SK-N-SH (cell line): ENCODE results near the gene TTC17. TPM values are rescaled to one million over a fixed set of nuclear protein-coding genes. Genes with fewer than 3 reads are reported as not detected.

Experiments used
- CTCF ChIA-PET: fragments of 300-600, 350-600 bp; formaldehyde crosslinking; extraction: SDS; loops from one replicate; lab custom pipeline; 2021; lab: Yijun Ruan, JAX
- POLR2A ChIA-PET: fragments of 350-600 bp; sonication (Branson Sonifier 250); formaldehyde crosslinking; extraction: SDS; loops from one replicate; lab custom pipeline; 2020; ENCODE audit warnings: antibody characterized with exemption, inconsistent platforms; lab: Yijun Ruan, JAX
- DNase-seq: peaks from one replicate; pipeline ENCODE4 v3.0.0; 2012
- H2AFZ ChIP-seq: fragments of 200-600 bp; sonication (generic); 2 replicates; pipeline ENCODE4 v1.8.1; 2016; ENCODE audit warnings: antibody characterized with exemption, mild to moderate bottlenecking, low read depth
- H3F3A ChIP-seq: fragments of 200-600 bp; sonication (generic); replicated peaks from 2 replicates; pipeline ENCODE3; 2016; ENCODE audit warnings: antibody characterized with exemption, mild to moderate bottlenecking; ENCODE audit not compliant: insufficient read depth
- H3K27ac ChIP-seq, 2 experiments: fragments of 200-500 bp in 1 of 2; fragments of 200-600 bp in 1 of 2; sonication (Bioruptor generic) in 1 of 2; sonication (generic), shearing (Covaris generic) in 1 of 2; 2 replicates each; pipeline versions ENCODE4 v1.5.1 to v1.6.1; 2014 to 2016; ENCODE audit warnings: low read depth in 2 of 2, inconsistent platforms in 1 of 2, low read length in 1 of 2, mild to moderate bottlenecking in 1 of 2, mixed read lengths in 1 of 2
- H3K27me3 ChIP-seq: fragments of 200-600 bp; sonication (generic), shearing (Covaris generic); 2 replicates; pipeline ENCODE4 v1.6.1; 2016; ENCODE audit warnings: mixed run types; ENCODE audit not compliant: insufficient read depth
- H3K36me3 ChIP-seq, 2 experiments: fragments of 200-500 bp in 1 of 2; fragments of 200-600 bp in 1 of 2; sonication (Bioruptor generic) in 1 of 2; sonication (generic) in 1 of 2; replicated peaks in 1 of 2; 2 replicates each; pipeline versions ENCODE3 to v1.5.1; 2014 to 2016; ENCODE audit warnings: low read length in 1 of 2, mild to moderate bottlenecking in 1 of 2; ENCODE audit not compliant: insufficient read depth in 2 of 2, control insufficient read depth in 1 of 2
- H3K4me1 ChIP-seq, 2 experiments: fragments of 200-500 bp in 1 of 2; fragments of 200-600 bp in 1 of 2; sonication (Bioruptor generic) in 1 of 2; sonication (generic), shearing (Covaris generic) in 1 of 2; 2 replicates each; pipeline versions ENCODE4 v1.5.1 to v1.6.1; 2014 to 2016; ENCODE audit warnings: low read depth in 1 of 2, low read length in 1 of 2, mixed run types in 1 of 2; ENCODE audit not compliant: insufficient read depth in 2 of 2, control insufficient read depth in 1 of 2
- H3K4me2 ChIP-seq: fragments of 200-600 bp; sonication (generic), shearing (Covaris generic); 2 replicates; pipeline ENCODE4 v1.6.1; 2017; ENCODE audit warnings: mixed run types
- H3K4me3 ChIP-seq, 2 experiments: fragments of 200-500 bp in 1 of 2; fragments of 200-600 bp in 1 of 2; sonication (Bioruptor generic) in 1 of 2; sonication (generic), shearing (Covaris generic) in 1 of 2; 2 replicates each; pipeline versions ENCODE4 v1.5.1 to v1.8.1; 2014 to 2016; ENCODE audit warnings: low read depth in 2 of 2, inconsistent platforms in 1 of 2, low read length in 1 of 2, mild to moderate bottlenecking in 1 of 2, mixed read lengths in 1 of 2, moderate library complexity in 1 of 2
- H3K79me2 ChIP-seq: fragments of 200-600 bp; sonication (generic); 2 replicates; pipeline ENCODE4 v1.8.1; 2017; ENCODE audit warnings: mild to moderate bottlenecking; ENCODE audit not compliant: insufficient read depth
- H3K9ac ChIP-seq: fragments of 200-600 bp; sonication (generic); 2 replicates; pipeline ENCODE4 v1.6.1; 2017; ENCODE audit warnings: mixed run types
- H3K9me2 ChIP-seq: fragments of 200-600 bp; sonication (generic); 2 replicates; pipeline ENCODE4 v1.6.1; 2017; ENCODE audit warnings: mixed run types
- H3K9me3 ChIP-seq: fragments of 200-600 bp; sonication (generic); 2 replicates; pipeline ENCODE4 v1.6.1; 2017; ENCODE audit warnings: mixed run types, mild to moderate bottlenecking, moderate library complexity
- H4K20me1 ChIP-seq: fragments of 200-600 bp; sonication (generic); 2 replicates; pipeline ENCODE4 v1.6.1; 2017; ENCODE audit warnings: mild to moderate bottlenecking, mixed run types; ENCODE audit not compliant: insufficient read depth
- CHD2 ChIP-seq: fragments of 150-350 bp; IDR thresholded peaks from 2 replicates; pipeline ENCODE4 v1.6.1; 2018; ENCODE audit warnings: low read length; ENCODE audit not compliant: partially characterized antibody
- EP300 ChIP-seq, 2 experiments: IDR thresholded peaks; 2 replicates each; pipeline versions ENCODE4 v1.4.0 to v1.6.1; 2012; ENCODE audit warnings: borderline replicate concordance in 1 of 2, low read depth in 1 of 2, low read length in 1 of 2
- EZH2phosphoT487 ChIP-seq: fragments of 200-600 bp; sonication (generic); IDR thresholded peaks from 2 replicates; pipeline ENCODE4 v1.6.1; 2017; ENCODE audit warnings: low read depth, mixed run types, mild to moderate bottlenecking, antibody characterized with exemption, moderate library complexity, borderline replicate concordance
- FOXJ3 ChIP-seq: sonication (generic); formaldehyde crosslinking; IDR thresholded peaks from 2 replicates; pipeline ENCODE4 v1.5.1; 2020; ENCODE audit warnings: mild to moderate bottlenecking, missing genetic modification reagents
- FOXM1 ChIP-seq: IDR thresholded peaks from 2 replicates; pipeline ENCODE4 v1.4.0; 2012; ENCODE audit warnings: low read depth, mild to moderate bottlenecking
- JUND ChIP-seq: IDR thresholded peaks from 2 replicates; pipeline ENCODE4 v1.4.0; 2012
- NRF1 ChIP-seq: IDR thresholded peaks from 2 replicates; pipeline ENCODE4 v1.6.1; 2012; ENCODE audit warnings: low read depth, mild to moderate bottlenecking, low read length
- POLR2AphosphoS5 ChIP-seq: IDR thresholded peaks from 2 replicates; pipeline ENCODE4 v1.6.1; 2012; ENCODE audit warnings: low read depth, low read length
- RCOR1 ChIP-seq: fragments of 150-350 bp; IDR thresholded peaks from 2 replicates; pipeline ENCODE4 v1.6.1; 2017; ENCODE audit warnings: antibody characterized with exemption, low read length
- RFX5 ChIP-seq: IDR thresholded peaks from 2 replicates; pipeline ENCODE4 v1.6.1; 2012; ENCODE audit warnings: mild to moderate bottlenecking, improper control_type of control experiment, low read length
- TAF1 ChIP-seq: IDR thresholded peaks from 2 replicates; pipeline ENCODE4 v1.6.1; 2012; ENCODE audit warnings: low read depth, mild to moderate bottlenecking, low read length, moderate library complexity, borderline replicate concordance
- TEAD4 ChIP-seq: IDR thresholded peaks from 2 replicates; pipeline ENCODE4 v1.4.0; 2012; ENCODE audit warnings: mild to moderate bottlenecking, borderline replicate concordance; ENCODE audit not compliant: insufficient read depth
- WGBS: methylation state at CpG from one replicate; pipeline ENCODE4 v1.1.6; 2017; ENCODE audit warnings: low lambda C conversion rate; 5-methylcytosine and 5-hydroxymethylcytosine counted together
- polyA plus RNA-seq, 3 experiments: library from polyadenylated mRNA; depleted of rRNA; stranded (reverse); fragments of >200 nt; gene quantifications; 2 replicates each; pipeline ENCODE4 v1.2.3, GENCODE V29; 2012
- TF ChIP-seq, protein P1 (sequence below): fragments of 200-600 bp; sonication (generic); IDR thresholded peaks from 2 replicates; pipeline ENCODE4 v1.6.1; 2017; ENCODE audit warnings: antibody characterized with exemption, mild to moderate bottlenecking, moderate library complexity
- TF ChIP-seq, protein P2 (sequence below): IDR thresholded peaks from 2 replicates; pipeline ENCODE4 v1.6.1; 2012; ENCODE audit warnings: mild to moderate bottlenecking, low read depth, low read length, moderate library complexity
- TF ChIP-seq, protein P3 (sequence below): fragments of 150-350 bp; IDR thresholded peaks from 2 replicates; pipeline ENCODE4 v1.6.1; 2017; ENCODE audit warnings: antibody characterized with exemption, low read length, low read depth, borderline replicate concordance

Gene TTC17
- polyA plus RNA-seq, 1 of the 3 experiments (the other 2 are of a cell fraction): 66.0 TPM

DNA sequence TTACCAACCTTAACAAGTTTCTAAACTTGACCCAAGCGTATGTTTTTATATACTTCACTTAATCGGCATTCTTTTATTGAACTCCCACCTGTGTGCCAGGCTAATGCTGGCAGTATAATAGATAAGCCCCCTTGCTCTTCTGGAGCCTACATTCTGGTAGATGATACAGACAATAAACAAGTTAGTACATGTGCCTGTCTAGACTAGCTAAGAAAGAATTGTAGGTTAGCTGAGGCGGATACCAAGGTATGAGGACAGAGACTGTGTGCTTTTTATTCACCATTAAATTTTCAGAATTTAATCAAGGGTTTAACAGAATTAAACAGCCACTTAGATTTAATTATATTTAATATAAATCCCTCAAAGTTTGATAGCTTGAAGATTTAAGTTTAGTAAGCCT is 45.7 kb downstream of the TTC17 start:
- H3K79me2 ChIP-seq: no peaks in the 10 kb centered on the region
- no peak for TF ChIP-seq CHD2
- no peak for TF ChIP-seq EP300 (IDR thresholded peaks at IDR 0.05; ENCODE audit: borderline replicate concordance in 1 of 2, low read depth in 1 of 2, low read length in 1 of 2)
- TF ChIP-seq, protein P1, sequence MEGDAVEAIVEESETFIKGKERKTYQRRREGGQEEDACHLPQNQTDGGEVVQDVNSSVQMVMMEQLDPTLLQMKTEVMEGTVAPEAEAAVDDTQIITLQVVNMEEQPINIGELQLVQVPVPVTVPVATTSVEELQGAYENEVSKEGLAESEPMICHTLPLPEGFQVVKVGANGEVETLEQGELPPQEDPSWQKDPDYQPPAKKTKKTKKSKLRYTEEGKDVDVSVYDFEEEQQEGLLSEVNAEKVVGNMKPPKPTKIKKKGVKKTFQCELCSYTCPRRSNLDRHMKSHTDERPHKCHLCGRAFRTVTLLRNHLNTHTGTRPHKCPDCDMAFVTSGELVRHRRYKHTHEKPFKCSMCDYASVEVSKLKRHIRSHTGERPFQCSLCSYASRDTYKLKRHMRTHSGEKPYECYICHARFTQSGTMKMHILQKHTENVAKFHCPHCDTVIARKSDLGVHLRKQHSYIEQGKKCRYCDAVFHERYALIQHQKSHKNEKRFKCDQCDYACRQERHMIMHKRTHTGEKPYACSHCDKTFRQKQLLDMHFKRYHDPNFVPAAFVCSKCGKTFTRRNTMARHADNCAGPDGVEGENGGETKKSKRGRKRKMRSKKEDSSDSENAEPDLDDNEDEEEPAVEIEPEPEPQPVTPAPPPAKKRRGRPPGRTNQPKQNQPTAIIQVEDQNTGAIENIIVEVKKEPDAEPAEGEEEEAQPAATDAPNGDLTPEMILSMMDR: no peak
- no peak for TF ChIP-seq RFX5
- no peak for TF ChIP-seq POLR2AphosphoS5
- no peak for TF ChIP-seq FOXJ3
- no peak for TF ChIP-seq RCOR1
- no peak for TF ChIP-seq TAF1
- TF ChIP-seq EZH2phosphoT487: no peak
- TF ChIP-seq TEAD4: no peak
- TF ChIP-seq, protein P2, sequence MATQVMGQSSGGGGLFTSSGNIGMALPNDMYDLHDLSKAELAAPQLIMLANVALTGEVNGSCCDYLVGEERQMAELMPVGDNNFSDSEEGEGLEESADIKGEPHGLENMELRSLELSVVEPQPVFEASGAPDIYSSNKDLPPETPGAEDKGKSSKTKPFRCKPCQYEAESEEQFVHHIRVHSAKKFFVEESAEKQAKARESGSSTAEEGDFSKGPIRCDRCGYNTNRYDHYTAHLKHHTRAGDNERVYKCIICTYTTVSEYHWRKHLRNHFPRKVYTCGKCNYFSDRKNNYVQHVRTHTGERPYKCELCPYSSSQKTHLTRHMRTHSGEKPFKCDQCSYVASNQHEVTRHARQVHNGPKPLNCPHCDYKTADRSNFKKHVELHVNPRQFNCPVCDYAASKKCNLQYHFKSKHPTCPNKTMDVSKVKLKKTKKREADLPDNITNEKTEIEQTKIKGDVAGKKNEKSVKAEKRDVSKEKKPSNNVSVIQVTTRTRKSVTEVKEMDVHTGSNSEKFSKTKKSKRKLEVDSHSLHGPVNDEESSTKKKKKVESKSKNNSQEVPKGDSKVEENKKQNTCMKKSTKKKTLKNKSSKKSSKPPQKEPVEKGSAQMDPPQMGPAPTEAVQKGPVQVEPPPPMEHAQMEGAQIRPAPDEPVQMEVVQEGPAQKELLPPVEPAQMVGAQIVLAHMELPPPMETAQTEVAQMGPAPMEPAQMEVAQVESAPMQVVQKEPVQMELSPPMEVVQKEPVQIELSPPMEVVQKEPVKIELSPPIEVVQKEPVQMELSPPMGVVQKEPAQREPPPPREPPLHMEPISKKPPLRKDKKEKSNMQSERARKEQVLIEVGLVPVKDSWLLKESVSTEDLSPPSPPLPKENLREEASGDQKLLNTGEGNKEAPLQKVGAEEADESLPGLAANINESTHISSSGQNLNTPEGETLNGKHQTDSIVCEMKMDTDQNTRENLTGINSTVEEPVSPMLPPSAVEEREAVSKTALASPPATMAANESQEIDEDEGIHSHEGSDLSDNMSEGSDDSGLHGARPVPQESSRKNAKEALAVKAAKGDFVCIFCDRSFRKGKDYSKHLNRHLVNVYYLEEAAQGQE: no peak
- TF ChIP-seq, protein P3, sequence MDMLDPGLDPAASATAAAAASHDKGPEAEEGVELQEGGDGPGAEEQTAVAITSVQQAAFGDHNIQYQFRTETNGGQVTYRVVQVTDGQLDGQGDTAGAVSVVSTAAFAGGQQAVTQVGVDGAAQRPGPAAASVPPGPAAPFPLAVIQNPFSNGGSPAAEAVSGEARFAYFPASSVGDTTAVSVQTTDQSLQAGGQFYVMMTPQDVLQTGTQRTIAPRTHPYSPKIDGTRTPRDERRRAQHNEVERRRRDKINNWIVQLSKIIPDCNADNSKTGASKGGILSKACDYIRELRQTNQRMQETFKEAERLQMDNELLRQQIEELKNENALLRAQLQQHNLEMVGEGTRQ: no peak
- no peak for TF ChIP-seq JUND
- no peak for TF ChIP-seq FOXM1
- no peak for TF ChIP-seq NRF1
- H3K9ac ChIP-seq: no peak overlapping the region
- POLR2A ChIA-PET: no interaction called here
- no peaks in the 10 kb centered on the region for H3K4me1 ChIP-seq
- H2AFZ ChIP-seq: no peak overlapping the region
- H3F3A ChIP-seq: peaks cover 4% of the 10 kb centered on the region
- no peak for DNase-seq
- no peak overlapping the region; a peak in 1 of 4 replicates for H3K27ac ChIP-seq
- no peaks in the 10 kb centered on the region for H4K20me1 ChIP-seq
- no peak overlapping the region for H3K4me2 ChIP-seq
- CTCF ChIA-PET: interaction anchor here (4.8 kb wide), 1 partner anchor 16 kb away, joined by 26 read pairs; no protein-coding TSS in a partner anchor
- no peaks in the 10 kb centered on the region for H3K9me3 ChIP-seq
- no peak overlapping the region for H3K4me3 ChIP-seq
- 97% methylated on average over 3 of the region's 3 CpGs for WGBS
- no peaks in the 10 kb centered on the region for H3K9me2 ChIP-seq
- no peaks in the 10 kb centered on the region for H3K27me3 ChIP-seq
- H3K36me3 ChIP-seq: peaks cover 86 to 88% of the 10 kb centered on the region in 2 experiments
